WERI-Rb-1 (cell line): ENCODE measurements around the gene MFAP2.

Source experiments
- DNase-seq: peaks from one replicate; pipeline ENCODE4 v3.0.0-alpha.2; 2020
- H3K27ac ChIP-seq: fragments of 250-450 bp; sonication (Bioruptor Pico); 2 replicates; pipeline ENCODE4 v1.5.1; 2020; ENCODE audit warnings: mild to moderate bottlenecking, moderate library complexity
- H3K27me3 ChIP-seq: fragments of 250-450 bp; sonication (Bioruptor Pico); 2 replicates; pipeline ENCODE4 v1.5.1; 2021; ENCODE audit warnings: mild to moderate bottlenecking, low read depth, moderate library complexity; ENCODE audit not compliant: insufficient read depth, severe bottlenecking
- H3K36me3 ChIP-seq: fragments of 250-450 bp; sonication (Bioruptor Pico); 2 replicates; pipeline ENCODE4 v1.5.1; 2020; ENCODE audit warnings: mild to moderate bottlenecking, moderate library complexity
- H3K4me3 ChIP-seq: 2 replicates; pipeline ENCODE4 v1.5.1; 2011; ENCODE audit warnings: low read depth, mild to moderate bottlenecking, control low read depth, low read length
- H3K9me3 ChIP-seq: fragments of 250-450 bp; sonication (Bioruptor Pico); 2 replicates; pipeline ENCODE4 v1.5.1; 2021; ENCODE audit warnings: mild to moderate bottlenecking, moderate library complexity; ENCODE audit not compliant: severe bottlenecking
- TF ChIP-seq, protein P1 (sequence below): IDR thresholded peaks from 2 replicates; pipeline ENCODE4 v1.5.1; 2011; ENCODE audit warnings: low read depth, mild to moderate bottlenecking, control low read depth, inconsistent platforms, low read length

MFAP2 gene

DNA sequence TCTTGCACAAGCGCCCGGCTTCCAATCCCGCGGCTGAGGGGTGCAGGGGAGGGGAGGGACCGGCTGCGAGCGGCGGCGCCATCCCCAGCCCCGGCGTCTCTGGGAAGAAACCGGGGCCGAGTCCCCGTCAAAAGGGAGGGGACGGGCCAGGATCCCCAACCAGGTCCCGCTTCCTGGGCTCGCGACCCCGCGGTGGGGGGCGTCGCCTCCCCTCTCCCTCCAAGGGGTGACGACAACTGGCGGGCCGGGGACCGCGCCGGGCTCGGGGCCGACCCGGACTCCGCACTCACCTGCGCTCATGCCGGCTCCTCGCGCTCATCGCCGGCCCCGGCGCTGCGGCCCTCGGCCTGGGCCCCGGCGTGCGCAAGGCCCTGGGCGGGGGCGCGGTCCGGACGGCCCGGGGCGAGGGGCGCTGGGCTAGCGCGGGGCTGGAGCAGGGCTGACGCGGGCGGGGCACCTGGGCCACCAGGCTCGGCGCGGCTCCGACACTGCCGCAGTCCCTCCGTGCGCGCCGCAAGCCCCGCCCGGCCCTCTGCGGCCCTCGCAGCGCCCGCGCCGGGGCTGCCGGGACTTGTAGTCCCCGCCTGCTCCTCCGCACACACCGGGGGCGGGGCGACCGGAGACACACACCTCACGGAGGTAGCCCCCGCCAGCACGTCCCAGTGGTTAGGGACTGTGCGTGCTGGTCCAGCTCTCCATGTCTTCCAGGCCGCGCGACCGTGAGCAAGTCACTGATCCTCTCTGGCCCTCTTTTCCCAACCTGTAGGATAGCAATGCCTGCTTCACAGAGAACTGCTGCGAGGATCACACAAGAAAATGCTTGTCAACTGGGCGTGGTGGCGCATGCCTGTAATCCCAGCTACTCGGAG is 31.3 kb upstream of the MFAP2 start, which contains the start of gene ATP13A2:
Gene ATP13A2, minus strand, starts transcription at position 490 of the 869 bp plus-strand sequence. Its CDS starts 190 bp downstream, at position 300.
- TF ChIP-seq, protein P1, sequence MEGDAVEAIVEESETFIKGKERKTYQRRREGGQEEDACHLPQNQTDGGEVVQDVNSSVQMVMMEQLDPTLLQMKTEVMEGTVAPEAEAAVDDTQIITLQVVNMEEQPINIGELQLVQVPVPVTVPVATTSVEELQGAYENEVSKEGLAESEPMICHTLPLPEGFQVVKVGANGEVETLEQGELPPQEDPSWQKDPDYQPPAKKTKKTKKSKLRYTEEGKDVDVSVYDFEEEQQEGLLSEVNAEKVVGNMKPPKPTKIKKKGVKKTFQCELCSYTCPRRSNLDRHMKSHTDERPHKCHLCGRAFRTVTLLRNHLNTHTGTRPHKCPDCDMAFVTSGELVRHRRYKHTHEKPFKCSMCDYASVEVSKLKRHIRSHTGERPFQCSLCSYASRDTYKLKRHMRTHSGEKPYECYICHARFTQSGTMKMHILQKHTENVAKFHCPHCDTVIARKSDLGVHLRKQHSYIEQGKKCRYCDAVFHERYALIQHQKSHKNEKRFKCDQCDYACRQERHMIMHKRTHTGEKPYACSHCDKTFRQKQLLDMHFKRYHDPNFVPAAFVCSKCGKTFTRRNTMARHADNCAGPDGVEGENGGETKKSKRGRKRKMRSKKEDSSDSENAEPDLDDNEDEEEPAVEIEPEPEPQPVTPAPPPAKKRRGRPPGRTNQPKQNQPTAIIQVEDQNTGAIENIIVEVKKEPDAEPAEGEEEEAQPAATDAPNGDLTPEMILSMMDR, result no peak
- DNase-seq, result peak; percentile 93
- Histone ChIP-seq H3K36me3 (no peaks in the 10 kb centered on the region), H3K27me3 (no peaks in the 10 kb centered on the region), H3K27ac (peak within 1 kb of the TSS; percentile 37), H3K4me3 (peak within 1 kb of the TSS; percentile 72), H3K9me3 (no peaks in the 10 kb centered on the region)

DNA sequence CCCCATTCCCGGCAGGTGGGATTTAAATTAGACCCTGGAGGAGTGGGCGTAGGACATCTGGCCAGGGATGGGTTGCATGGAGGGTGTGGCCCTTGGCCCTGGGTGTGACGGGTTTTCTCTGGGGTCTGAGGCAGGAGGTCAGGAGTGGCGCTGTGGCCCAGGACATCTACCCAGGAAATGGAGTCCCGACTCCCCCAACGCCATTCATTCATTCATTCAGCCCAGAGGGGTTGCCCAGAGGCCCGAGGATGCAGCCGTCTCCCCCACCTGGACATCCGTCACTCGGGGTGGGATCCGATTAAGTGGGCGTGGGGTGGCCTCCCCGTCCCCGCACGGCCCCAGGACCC is 30.6 kb upstream of the MFAP2 start:
- no peak overlapping the region for H3K27ac ChIP-seq
- TF ChIP-seq, protein P1, result no peak
- no peak for DNase-seq
- peak overlapping the region; percentile 72 for H3K4me3 ChIP-seq
- H3K36me3 ChIP-seq, result no peaks in the 10 kb centered on the region
- no peaks in the 10 kb centered on the region for H3K27me3 ChIP-seq
- no peaks in the 10 kb centered on the region for H3K9me3 ChIP-seq

DNA sequence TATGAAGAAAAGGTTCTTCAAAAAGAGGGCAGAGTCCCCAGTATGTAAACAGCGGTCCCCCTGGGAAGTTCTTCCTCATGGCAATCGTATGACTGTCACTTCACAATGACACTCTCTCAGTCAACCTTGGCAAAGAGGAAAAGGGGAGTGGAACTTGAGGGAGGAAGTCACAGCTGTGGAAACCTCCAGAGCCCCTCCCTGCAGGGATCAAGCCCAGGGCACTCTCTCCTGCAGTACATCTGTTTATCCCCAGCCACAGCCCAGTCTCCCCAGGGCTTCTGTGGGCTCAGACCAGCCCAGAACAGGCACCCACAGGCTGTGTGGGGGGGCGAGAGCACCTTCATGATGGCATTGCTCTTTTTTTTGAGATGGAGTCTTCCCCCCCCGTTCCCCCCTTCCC is 29.3 kb upstream of the MFAP2 start:
- Histone ChIP-seq H3K27ac (no peak overlapping the region), H3K36me3 (peaks cover 7% of the 10 kb centered on the region), H3K4me3 (no peak overlapping the region), H3K27me3 (no peaks in the 10 kb centered on the region), H3K9me3 (no peaks in the 10 kb centered on the region)
- no peak for DNase-seq
- TF ChIP-seq, protein P1, result no peak

DNA sequence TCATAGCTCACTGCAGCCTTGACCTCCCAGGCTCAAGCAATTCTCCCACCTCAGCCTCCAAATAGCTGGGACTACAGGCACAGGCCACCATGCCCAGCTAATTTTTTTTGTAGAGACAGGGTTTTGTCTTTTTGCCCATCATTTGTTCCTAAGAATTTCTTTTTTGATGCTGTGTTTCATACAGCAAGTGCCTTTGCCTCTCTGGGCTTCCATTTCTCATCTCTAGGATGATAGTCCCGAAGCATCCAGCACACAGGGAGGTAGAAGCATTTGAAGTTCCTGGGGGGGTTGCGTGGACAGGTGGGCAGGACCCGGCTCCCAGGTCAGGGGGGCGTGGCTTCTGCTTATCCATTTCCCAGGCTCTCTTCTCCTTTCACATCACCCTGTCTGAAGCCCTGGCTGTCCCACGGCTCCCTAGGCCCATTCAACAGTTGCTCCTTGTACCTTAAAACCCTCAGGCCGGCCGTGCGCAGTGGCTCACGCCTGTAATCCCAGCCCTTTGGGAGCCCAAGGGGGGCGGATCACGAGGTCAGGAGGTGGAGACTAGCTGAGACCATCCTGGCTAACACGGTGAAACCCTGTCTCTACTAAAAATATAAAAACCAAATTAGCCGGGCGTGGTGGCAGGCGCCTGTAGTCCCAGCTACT is 27.9 kb upstream of the MFAP2 start:
- DNase-seq, result no peak
- Histone ChIP-seq H3K36me3 (peaks cover 11% of the 10 kb centered on the region), H3K27me3 (no peaks in the 10 kb centered on the region), H3K27ac (no peak overlapping the region), H3K4me3 (no peak overlapping the region), H3K9me3 (no peaks in the 10 kb centered on the region)
- TF ChIP-seq, protein P1, result no peak

DNA sequence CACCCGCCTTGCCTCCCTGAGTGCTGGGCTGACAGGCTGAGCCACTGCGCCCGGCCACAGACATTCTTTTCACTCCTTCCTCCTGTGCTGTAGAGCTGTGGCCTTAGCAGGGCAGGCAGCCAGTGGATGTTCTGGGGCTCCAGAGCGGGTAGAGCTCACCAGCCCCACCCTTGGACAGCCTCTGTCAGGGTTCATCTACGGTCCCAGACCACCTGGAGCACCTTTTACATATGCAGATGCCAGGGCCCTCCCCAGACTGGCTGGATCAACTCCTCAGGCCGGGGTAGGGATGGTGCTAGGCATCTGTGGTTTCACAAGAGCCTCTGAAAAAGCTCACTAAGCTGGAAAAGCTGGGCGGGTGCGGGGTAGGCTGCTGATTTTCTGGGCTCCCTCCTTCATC is 26.7 kb upstream of the MFAP2 start:
- Histone ChIP-seq H3K4me3 (no peak overlapping the region), H3K27ac (no peak overlapping the region), H3K9me3 (no peaks in the 10 kb centered on the region), H3K27me3 (no peaks in the 10 kb centered on the region), H3K36me3 (peaks cover 18% of the 10 kb centered on the region)
- DNase-seq, result no peak
- TF ChIP-seq, protein P1, result no peak
